Activated CD4-positive, alpha-beta memory T cell treated with anti-CD3 and anti-CD28 coated beads for 36 hours (primary cell): ENCODE results near the gene SMYD1. TPM values are rescaled to one million over a fixed set of nuclear protein-coding genes. Genes with fewer than 3 reads are reported as not detected.
A peak's percentile ranks its signal among the peaks of the same experiment; 100 is the strongest.

ENCODE experiments used
- CTCF ChIA-PET: fragments of 350-600 bp; sonication (Branson Sonifier 250); formaldehyde crosslinking; loops from one replicate; lab custom pipeline; 2021; ENCODE audit warnings: antibody characterized with exemption, inconsistent platforms; lab: Charles Lee
- POLR2A ChIA-PET: fragments of 350-600 bp; sonication (Branson Sonifier 250); formaldehyde crosslinking; loops from one replicate; lab custom pipeline; 2021; ENCODE audit warnings: antibody characterized with exemption; lab: Charles Lee
- DNase-seq: peaks from one replicate; pipeline ENCODE4 v3.0.0-alpha.2; 2020
- H3K27ac Mint-ChIP-seq: one replicate; pipeline ENCODE4 v1.8.0; 2021; ENCODE audit warnings: mixed read lengths
- H3K27me3 Mint-ChIP-seq: one replicate; pipeline ENCODE4 v1.8.0; 2021; ENCODE audit warnings: mixed read lengths
- H3K36me3 Mint-ChIP-seq: one replicate; pipeline ENCODE4 v1.8.0; 2021; ENCODE audit warnings: mixed read lengths
- H3K4me1 Mint-ChIP-seq: one replicate; pipeline ENCODE4 v1.8.0; 2021; ENCODE audit warnings: low read depth, mixed read lengths
- H3K4me3 Mint-ChIP-seq: one replicate; pipeline ENCODE4 v1.8.0; 2021; ENCODE audit warnings: mild to moderate bottlenecking, mixed read lengths
- H3K9me3 Mint-ChIP-seq: one replicate; pipeline ENCODE4 v1.8.0; 2021; ENCODE audit warnings: mixed read lengths
- intact Hi-C: fragments of 100-400 bp; cut with micrococcal nuclease; formaldehyde crosslinking; loops from one replicate; pipeline ENCODE4 v1.15.1; 2023
- total RNA-seq, 2 experiments: library from RNA; stranded (reverse); gene quantifications; one replicate each; pipeline ENCODE4 v1.2.3, GENCODE V29; 2021

SMYD1 gene
- total RNA-seq, 2 experiments from 2014 or later, result not detected

DNA sequence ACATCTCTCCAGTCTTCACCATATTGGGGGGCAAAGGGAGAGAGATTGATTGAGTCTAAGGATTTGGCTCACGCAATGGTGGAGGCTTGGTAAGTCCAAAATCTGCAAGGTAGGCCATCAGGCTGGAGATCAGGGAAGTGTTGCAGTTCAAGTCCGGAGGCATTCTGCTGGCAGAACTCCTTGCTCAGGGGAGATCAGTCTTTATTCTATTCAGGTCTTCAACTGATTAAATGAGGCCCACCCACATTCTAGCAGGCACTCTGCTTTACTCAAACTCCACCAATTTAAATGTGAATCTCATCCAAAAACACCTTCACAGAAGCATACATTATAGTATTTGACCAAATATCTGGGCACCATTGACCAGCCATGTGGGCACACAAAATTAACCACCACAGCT, 21.4 kb downstream of the SMYD1 start:
- DNase-seq, result no peak
- intact Hi-C loops, result no loop called here
- Mint-ChIP-seq H3K27me3 (no peaks in the 10 kb centered on the region), H3K4me1 (peaks cover 12% of the 10 kb centered on the region), H3K4me3 (no peak overlapping the region), H3K9me3 (no peaks in the 10 kb centered on the region), H3K27ac (no peak overlapping the region), H3K36me3 (no peaks in the 10 kb centered on the region)
- ChIA-PET POLR2A (no interaction called here), CTCF (interaction anchor here (1.3 kb wide), 1 partner anchor 29 kb away, joined by 5 read pairs; no protein-coding TSS in a partner anchor)

- POLR2A ChIA-PET, result no interaction called here
- peak; percentile 48 for DNase-seq
- H3K9me3 Mint-ChIP-seq, result no peaks in the 10 kb centered on the region
- peak overlapping the region; percentile 61 for H3K27ac Mint-ChIP-seq
- no peak overlapping the region for H3K4me3 Mint-ChIP-seq
- H3K4me1 Mint-ChIP-seq, result peaks cover 12% of the 10 kb centered on the region
- CTCF ChIA-PET, result interaction anchor here (0.6 to 2.0 kb wide), 3 partner anchors 30 to 69 kb away, joined by 3 to 6 read pairs (median 5); no protein-coding TSS in a partner anchor
- no peaks in the 10 kb centered on the region for H3K36me3 Mint-ChIP-seq
- no peaks in the 10 kb centered on the region for H3K27me3 Mint-ChIP-seq
- intact Hi-C loops, result no loop called here
Measured at GRCh38 chr2:88090446-88091283, 23.0 kb downstream of the SMYD1 start.

GRCh38 chr2:88091943-88092342, 24.3 kb downstream of the SMYD1 start:
- no peak for DNase-seq
- CTCF ChIA-PET, result interaction anchor here (1.1 to 2.0 kb wide), 2 partner anchors 32 to 68 kb away, joined by 4 to 6 read pairs; no protein-coding TSS in a partner anchor
- no peaks in the 10 kb centered on the region for H3K36me3 Mint-ChIP-seq

DNA sequence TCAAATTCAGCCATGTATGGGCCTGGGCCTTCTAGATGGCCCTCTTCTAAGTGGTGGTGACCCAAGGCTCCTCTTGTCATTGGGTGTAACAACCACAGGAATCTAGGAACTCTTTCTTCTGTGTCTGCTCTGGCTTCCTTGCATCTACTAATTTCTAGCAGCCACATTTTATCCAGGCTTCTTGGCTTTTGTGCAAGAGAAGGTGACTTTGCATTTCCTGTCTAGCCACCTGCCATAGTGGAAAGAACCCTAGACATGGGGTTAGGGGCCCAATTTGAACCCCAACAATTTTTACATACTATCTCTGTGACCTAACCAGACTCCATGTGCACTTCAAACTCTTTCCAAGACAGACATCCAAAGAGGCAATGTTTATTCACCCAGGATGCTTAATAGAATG, 25.1 kb downstream of the SMYD1 start:
- Mint-ChIP-seq H3K4me3 (no peak overlapping the region), H3K9me3 (no peaks in the 10 kb centered on the region), H3K27ac (no peak overlapping the region), H3K4me1 (peaks cover 12% of the 10 kb centered on the region), H3K36me3 (no peaks in the 10 kb centered on the region), H3K27me3 (no peaks in the 10 kb centered on the region)
- ChIA-PET CTCF (interaction anchor here (1.1 to 2.0 kb wide), 2 partner anchors 32 to 67 kb away, joined by 4 to 6 read pairs; no protein-coding TSS in a partner anchor), POLR2A (no interaction called here)
- intact Hi-C loops, result no loop called here
- DNase-seq, result no peak

More at GRCh38 chr2:88091943-88092342, 24.3 kb downstream of the SMYD1 start:
- H3K27ac Mint-ChIP-seq, result no peak overlapping the region
- no peaks in the 10 kb centered on the region for H3K9me3 Mint-ChIP-seq
- H3K4me1 Mint-ChIP-seq, result peaks cover 12% of the 10 kb centered on the region
- POLR2A ChIA-PET, result no interaction called here
- H3K4me3 Mint-ChIP-seq, result no peak overlapping the region
- H3K27me3 Mint-ChIP-seq, result no peaks in the 10 kb centered on the region
- intact Hi-C loops, result no loop called here

- Mint-ChIP-seq H3K27ac (no peak overlapping the region), H3K4me1 (peaks cover 12% of the 10 kb centered on the region)
Measured at GRCh38 chr2:88095022-88095421, 27.4 kb downstream of the SMYD1 start.

DNA sequence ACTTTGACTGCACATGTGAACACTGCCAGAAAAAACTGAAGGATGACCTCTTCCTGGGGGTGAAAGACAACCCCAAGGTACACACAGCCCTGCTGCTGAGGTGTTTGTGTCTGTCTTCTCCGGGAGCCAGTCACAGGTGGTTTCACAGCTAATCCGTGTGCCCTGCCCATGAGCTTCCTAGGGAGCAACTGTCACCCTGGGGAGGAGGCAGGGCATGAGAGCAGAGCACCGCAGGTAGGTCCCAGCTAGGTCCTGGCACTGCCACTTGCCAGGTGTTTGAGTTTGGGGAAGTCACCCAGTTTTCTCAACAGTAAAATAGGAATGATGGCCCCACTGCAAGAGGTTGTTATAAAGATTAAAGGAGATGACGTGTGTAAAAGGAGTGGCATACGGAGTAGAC, 29.1 kb downstream of the SMYD1 start:
- no peak for DNase-seq
- ChIA-PET POLR2A (no interaction called here), CTCF (no interaction called here)
- H3K9me3 Mint-ChIP-seq, result no peaks in the 10 kb centered on the region
- intact Hi-C loops, result no loop called here
- no peaks in the 10 kb centered on the region for H3K27me3 Mint-ChIP-seq
- H3K4me3 Mint-ChIP-seq, result no peak overlapping the region
- no peaks in the 10 kb centered on the region for H3K4me1 Mint-ChIP-seq
- no peak overlapping the region for H3K27ac Mint-ChIP-seq
- no peaks in the 10 kb centered on the region for H3K36me3 Mint-ChIP-seq

More at GRCh38 chr2:88095022-88095421, 27.4 kb downstream of the SMYD1 start:
- Mint-ChIP-seq H3K4me3 (no peak overlapping the region), H3K36me3 (no peaks in the 10 kb centered on the region), H3K27me3 (no peaks in the 10 kb centered on the region), H3K9me3 (no peaks in the 10 kb centered on the region)
- POLR2A ChIA-PET, result no interaction called here
- intact Hi-C loops, result no loop called here
- CTCF ChIA-PET, result no interaction called here
- no peak for DNase-seq

DNA sequence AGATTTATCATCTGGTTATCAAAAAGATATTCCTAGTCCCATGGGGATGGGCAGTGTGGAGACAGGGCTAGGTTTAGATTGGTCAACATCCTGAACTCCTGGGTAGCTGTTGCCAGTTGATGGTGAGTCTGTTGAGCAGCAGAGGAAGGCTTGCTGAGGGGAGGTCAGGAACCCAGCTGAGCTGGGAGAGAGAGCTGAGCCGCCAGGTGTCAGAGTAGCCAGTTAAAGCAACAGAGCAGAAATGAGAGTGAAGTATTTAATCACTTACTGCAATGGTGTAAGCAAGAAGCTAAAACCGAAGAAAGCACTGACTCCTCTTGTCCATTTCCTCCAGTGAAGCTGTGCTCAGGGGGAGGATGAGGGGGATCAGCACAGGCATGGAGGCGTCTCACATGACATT, 29.6 kb downstream of the SMYD1 start:
- no peak for DNase-seq
- H3K4me1 Mint-ChIP-seq, result no peaks in the 10 kb centered on the region
- ChIA-PET POLR2A (no interaction called here), CTCF (no interaction called here)
- no peaks in the 10 kb centered on the region for H3K9me3 Mint-ChIP-seq
- H3K27ac Mint-ChIP-seq, result no peak overlapping the region
- intact Hi-C loops, result no loop called here
- no peaks in the 10 kb centered on the region for H3K36me3 Mint-ChIP-seq
- no peaks in the 10 kb centered on the region for H3K27me3 Mint-ChIP-seq
- H3K4me3 Mint-ChIP-seq, result no peak overlapping the region

DNA sequence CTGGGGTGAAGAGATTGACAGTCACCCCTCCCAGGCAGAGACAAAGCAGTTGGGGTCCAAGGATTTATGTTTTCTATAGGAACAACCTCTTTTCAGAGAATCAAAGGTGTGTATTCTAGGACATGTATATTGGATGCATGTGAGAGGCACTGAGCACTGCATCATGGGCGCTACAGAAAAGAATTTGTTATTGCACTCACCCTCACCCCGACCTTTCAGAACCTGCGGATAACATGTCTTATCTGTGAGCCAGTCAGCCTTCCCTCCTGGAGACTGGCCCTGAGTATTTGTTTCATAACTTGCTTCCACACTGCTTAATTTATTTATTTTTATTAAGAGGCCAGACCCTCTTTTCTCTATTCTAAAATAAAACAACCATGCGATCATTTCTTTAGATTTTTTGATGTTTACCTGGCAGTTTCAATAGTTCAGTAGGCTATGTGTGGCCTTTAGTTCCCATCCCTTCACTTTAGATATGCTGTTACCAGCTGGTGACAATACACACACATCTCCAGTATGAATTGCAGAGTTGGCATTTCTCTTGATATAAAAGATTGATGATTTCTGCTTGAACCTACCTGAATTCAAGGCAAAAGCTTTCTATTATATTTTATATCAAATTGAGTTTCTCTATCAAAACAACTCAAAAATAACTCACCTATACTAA, 30.4 kb downstream of the SMYD1 start:
- POLR2A ChIA-PET, result no interaction called here
- H3K36me3 Mint-ChIP-seq, result no peaks in the 10 kb centered on the region
- no peak overlapping the region for H3K27ac Mint-ChIP-seq
- H3K27me3 Mint-ChIP-seq, result no peaks in the 10 kb centered on the region
- DNase-seq, result no peak
- no peaks in the 10 kb centered on the region for H3K9me3 Mint-ChIP-seq
- intact Hi-C loops, result no loop called here
- H3K4me1 Mint-ChIP-seq, result no peaks in the 10 kb centered on the region
- H3K4me3 Mint-ChIP-seq, result no peak overlapping the region
- CTCF ChIA-PET, result no interaction called here

DNA sequence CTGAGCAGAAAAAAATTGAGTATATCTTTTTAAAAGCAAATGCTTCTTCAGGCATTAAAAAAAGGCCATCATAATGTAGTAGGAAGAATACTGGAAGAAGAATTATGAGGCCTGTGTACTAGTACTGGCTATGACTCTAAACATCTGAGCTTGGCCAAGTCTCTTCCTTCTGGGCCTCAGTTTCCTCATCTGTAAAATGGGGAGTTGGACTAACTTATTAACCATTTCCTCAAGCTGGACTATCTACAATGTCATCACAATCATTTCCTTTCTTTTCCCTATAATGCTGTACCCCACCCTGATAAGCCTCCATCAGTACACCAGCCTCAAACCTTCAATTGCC, 30.9 kb downstream of the SMYD1 start:
- H3K27ac Mint-ChIP-seq, result no peak overlapping the region
- H3K4me3 Mint-ChIP-seq, result no peak overlapping the region
- POLR2A ChIA-PET, result no interaction called here
- intact Hi-C loops, result no loop called here
- CTCF ChIA-PET, result interaction anchor here (3.1 kb wide), 1 partner anchor 38 kb away, joined by 11 read pairs; no protein-coding TSS in a partner anchor
- H3K27me3 Mint-ChIP-seq, result no peaks in the 10 kb centered on the region
- H3K36me3 Mint-ChIP-seq, result no peaks in the 10 kb centered on the region
- H3K9me3 Mint-ChIP-seq, result no peaks in the 10 kb centered on the region
- no peak for DNase-seq
- H3K4me1 Mint-ChIP-seq, result no peaks in the 10 kb centered on the region

DNA sequence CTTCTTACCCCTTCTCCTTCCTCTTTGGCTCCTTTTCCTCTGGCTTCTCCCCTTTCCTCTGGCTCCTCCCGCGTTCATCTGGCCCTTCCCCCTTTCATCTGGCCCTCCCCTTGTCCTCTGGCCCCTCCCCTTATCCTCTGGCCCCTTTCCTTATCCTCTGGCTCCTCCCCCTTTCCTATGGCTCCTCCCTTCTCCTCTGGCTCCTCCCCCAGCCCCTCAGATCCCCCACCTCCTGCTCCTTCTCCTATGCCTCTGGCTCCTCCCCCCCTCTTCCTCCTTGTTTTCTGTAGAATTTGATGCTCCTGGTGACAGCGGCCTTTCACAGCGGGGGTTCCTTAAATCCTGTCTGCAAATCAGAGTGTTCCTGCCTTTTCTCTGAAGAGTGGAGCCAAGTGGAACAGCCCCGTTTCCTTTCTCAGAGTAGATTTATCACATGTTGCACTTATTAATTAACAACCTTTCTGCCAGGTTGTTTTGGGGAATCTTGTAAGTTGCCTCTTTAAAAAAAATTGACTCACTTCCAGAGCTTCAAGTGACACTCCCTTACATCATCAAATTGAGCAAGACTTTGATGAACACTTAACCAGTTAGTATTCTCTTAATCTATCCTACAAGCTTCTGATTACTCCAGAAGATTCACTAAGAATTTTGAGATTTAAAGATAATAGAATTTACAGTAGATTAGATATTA, 32.3 kb downstream of the SMYD1 start:
- Mint-ChIP-seq H3K4me3 (no peak overlapping the region), H3K27me3 (peaks cover 1% of the 10 kb centered on the region), H3K27ac (no peak overlapping the region), H3K9me3 (no peaks in the 10 kb centered on the region), H3K36me3 (no peaks in the 10 kb centered on the region), H3K4me1 (no peaks in the 10 kb centered on the region)
- POLR2A ChIA-PET, result no interaction called here
- CTCF ChIA-PET, result interaction anchor here (3.1 kb wide), 1 partner anchor 40 kb away, joined by 11 read pairs; no protein-coding TSS in a partner anchor
- intact Hi-C loops, result no loop called here
- DNase-seq, result no peak

DNA sequence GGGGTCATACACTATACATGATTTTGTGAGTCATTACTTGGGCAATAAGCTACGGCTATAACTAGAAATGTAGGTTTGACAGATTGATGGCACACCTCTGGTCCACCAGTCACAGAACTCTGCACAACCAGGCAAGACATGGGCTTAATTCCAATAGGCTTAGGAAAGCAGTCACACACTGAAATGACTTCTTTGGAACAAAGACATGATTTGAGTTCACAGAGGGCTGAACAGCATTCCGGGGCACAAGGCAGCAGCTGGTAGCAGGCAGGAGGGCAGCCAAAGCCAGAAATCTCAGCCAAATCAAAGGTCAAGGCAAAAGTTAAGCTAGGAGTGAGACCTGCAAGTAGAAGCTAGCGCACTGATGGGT, 32.8 kb downstream of the SMYD1 start:
- ChIA-PET CTCF (interaction anchor here (3.1 kb wide), 1 partner anchor 40 kb away, joined by 11 read pairs; no protein-coding TSS in a partner anchor), POLR2A (no interaction called here)
- intact Hi-C loops, result no loop called here
- Mint-ChIP-seq H3K4me3 (no peak overlapping the region), H3K27me3 (peaks cover 1% of the 10 kb centered on the region), H3K9me3 (no peaks in the 10 kb centered on the region), H3K4me1 (no peaks in the 10 kb centered on the region), H3K27ac (no peak overlapping the region), H3K36me3 (no peaks in the 10 kb centered on the region)
- no peak for DNase-seq

GRCh38 chr2:88108796-88109195, 41.2 kb downstream of the SMYD1 start:
- CTCF ChIA-PET, result no interaction called here
- Mint-ChIP-seq H3K36me3 (no peaks in the 10 kb centered on the region), H3K27me3 (peaks cover 1% of the 10 kb centered on the region), H3K4me3 (no peak overlapping the region), H3K27ac (no peak overlapping the region), H3K9me3 (no peaks in the 10 kb centered on the region), H3K4me1 (no peaks in the 10 kb centered on the region)
- POLR2A ChIA-PET, result no interaction called here
- intact Hi-C loops, result no loop called here
- DNase-seq, result no peak
